ENCODE results near the gene PDE4D. TPM values are rescaled to one million over a fixed set of nuclear protein-coding genes. Genes with fewer than 3 reads are reported as not detected.

PDE4D gene
- total and polyA plus RNA-seq, 12 donors: 1.2 to 18.9 (median 2.1) TPM

DNA sequence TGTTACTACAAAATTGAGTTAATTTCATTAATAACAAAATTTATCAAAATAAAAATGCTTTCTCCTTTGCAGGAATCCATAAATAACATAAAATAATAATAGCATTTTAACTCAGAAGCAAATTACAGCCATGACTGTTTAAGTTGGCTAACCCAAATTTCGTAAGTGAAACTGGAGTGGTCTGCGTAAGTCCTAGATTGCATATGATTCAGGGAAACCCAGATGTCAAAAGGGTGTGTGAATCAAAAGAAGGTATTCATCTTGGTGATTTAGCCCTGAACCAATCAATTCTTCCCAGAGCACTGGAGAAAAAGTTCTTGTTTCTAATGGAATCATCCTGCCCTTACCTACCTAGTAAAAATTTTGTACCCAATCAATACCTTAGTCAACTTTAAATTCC lies 763.1 kb downstream of the PDE4D start:
- 80 to 92% (median 88%) methylated on average over 2 of the region's 2 CpGs for WGBS, 4 donors
- intact Hi-C loops (cut with DNase I): no loop called here
- Histone ChIP-seq H3K36me3 (replicated peaks in 1 of 2) (no peaks in the 10 kb centered on the region), H3K9me3 (replicated peaks in 1 of 3) (no peaks in the 10 kb centered on the region), H3K27ac (no peak overlapping the region), H3K27me3 (no peaks in the 10 kb centered on the region), H3K4me1 (replicated peaks in 1 of 2) (peaks cover 0 to 15% of the 10 kb centered on the region in 2 donors), H3K4me3 (no peak overlapping the region)
- TF ChIP-seq, protein P1, sequence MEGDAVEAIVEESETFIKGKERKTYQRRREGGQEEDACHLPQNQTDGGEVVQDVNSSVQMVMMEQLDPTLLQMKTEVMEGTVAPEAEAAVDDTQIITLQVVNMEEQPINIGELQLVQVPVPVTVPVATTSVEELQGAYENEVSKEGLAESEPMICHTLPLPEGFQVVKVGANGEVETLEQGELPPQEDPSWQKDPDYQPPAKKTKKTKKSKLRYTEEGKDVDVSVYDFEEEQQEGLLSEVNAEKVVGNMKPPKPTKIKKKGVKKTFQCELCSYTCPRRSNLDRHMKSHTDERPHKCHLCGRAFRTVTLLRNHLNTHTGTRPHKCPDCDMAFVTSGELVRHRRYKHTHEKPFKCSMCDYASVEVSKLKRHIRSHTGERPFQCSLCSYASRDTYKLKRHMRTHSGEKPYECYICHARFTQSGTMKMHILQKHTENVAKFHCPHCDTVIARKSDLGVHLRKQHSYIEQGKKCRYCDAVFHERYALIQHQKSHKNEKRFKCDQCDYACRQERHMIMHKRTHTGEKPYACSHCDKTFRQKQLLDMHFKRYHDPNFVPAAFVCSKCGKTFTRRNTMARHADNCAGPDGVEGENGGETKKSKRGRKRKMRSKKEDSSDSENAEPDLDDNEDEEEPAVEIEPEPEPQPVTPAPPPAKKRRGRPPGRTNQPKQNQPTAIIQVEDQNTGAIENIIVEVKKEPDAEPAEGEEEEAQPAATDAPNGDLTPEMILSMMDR (IDR thresholded peaks at IDR 0.05): no peak
- TF ChIP-seq POLR2A (IDR thresholded peaks at IDR 0.05): no peak
- DNase-seq: no peak

DNA sequence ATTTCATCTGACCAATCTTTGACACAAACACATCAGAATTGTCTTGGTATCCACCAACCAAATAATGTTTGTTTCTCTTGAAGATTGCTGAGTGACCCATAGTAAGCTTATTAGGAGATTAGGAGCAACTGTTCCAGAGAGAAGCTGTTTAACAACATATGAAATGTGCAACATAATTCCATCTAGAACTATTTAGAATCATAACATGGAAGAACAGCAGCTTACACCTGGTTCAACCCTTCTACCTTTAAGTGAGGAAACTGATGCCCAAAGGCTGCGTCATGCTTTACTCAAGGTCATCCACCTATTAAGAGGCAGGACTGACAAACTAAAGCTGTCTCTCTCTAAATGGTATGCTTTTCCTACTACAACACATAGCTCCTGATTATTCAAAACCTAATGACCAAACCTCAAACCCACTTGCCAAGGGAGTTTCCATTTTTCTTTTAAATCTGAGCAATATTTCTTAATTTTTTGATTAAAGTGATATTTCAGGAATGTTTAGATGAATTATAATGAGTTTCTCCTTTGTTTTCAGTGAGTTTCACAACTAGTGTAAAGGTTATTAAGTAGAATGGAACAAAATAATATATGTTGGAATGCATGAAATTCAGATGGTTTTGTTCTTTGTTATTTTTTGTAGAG lies 764.8 kb downstream of the PDE4D start:
- DNase-seq: no peak
- Histone ChIP-seq H3K27me3 (no peaks in the 10 kb centered on the region), H3K27ac (peak overlapping the region in 1 of 5 donors; percentile 46), H3K9me3 (replicated peaks in 1 of 3) (no peaks in the 10 kb centered on the region), H3K4me3 (no peak overlapping the region), H3K36me3 (replicated peaks in 1 of 2) (no peaks in the 10 kb centered on the region), H3K4me1 (replicated peaks in 1 of 2) (peaks cover 0 to 15% of the 10 kb centered on the region in 2 donors)
- WGBS, 4 donors: 49 to 78% (median 54%) methylated on average over 1 of the region's 1 CpG
- TF ChIP-seq, protein P1 (IDR thresholded peaks at IDR 0.05): no peak
- TF ChIP-seq POLR2A (IDR thresholded peaks at IDR 0.05): no peak
- intact Hi-C loops (cut with DNase I): no loop called here

DNA sequence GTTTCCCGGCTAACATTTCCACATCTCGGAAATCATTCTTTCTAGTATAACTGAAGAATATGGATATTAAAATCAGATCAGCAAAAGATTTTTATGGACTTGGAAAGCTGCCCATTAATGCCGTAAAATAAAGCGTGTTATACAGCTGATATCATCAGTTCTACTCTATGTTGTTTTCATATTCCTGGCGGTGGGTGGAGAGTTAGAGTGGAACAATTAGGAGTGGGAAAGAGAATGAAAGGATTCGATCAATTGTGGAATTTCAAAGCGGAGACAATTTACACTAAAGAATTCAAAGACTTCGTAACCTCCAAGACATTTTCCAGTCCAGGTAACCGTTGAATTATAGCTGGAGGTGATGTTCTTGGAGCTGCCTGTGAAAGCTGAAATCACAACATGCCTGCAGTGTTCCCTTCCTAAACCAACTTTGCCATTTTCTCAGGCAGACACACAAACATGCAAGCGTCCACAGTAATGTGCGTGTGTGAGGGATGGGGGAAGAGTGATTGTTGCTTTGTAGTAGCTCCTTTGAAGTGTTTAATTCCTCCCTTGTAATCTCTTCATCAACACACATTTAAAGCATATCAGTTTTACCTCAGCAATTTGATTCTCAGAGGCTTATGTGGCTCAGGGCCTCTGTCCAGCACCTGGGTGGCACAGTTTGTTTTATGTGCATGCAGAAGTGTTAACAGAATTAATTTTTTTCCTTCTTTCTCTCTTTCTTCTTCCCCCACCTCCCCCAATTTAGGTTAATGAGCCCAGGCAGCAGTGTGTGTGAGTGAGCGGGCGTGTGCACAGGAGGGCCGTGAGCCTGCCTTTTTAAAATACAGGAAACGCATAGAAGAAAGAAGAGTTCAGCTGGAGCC lies 766.6 kb downstream of the PDE4D start:
- DNase-seq: peak in 1 of 7 donors; percentile 9
- WGBS, 4 donors: 47 to 54% (median 51%) methylated on average over 15 of the region's 15 CpGs

More for the DNA sequence above, 766.6 kb downstream of the PDE4D start:
- H3K27me3 ChIP-seq: no peaks in the 10 kb centered on the region
- TF ChIP-seq, protein P1 (IDR thresholded peaks at IDR 0.05): no peak
- TF ChIP-seq POLR2A (IDR thresholded peaks at IDR 0.05): no peak
- H3K4me1 ChIP-seq (replicated peaks in 1 of 2): peaks cover 0 to 15% of the 10 kb centered on the region in 2 donors
- H3K4me3 ChIP-seq: peak overlapping the region in 2 of 4 donors; percentile 8 to 52
- peak overlapping the region in 2 of 5 donors; percentile 60 to 68 for H3K27ac ChIP-seq
- intact Hi-C loops (cut with DNase I): no loop called here
- no peaks in the 10 kb centered on the region for H3K36me3 ChIP-seq (replicated peaks in 1 of 2)
- H3K9me3 ChIP-seq (replicated peaks in 1 of 3): no peaks in the 10 kb centered on the region
